HG03469 (cell line): ENCODE measurements around the gene RNF20.
A peak's percentile ranks its signal among the peaks of the same experiment; 100 is the strongest.
"Not testable (repeated sequence)": the region's sequence is repeated elsewhere in the genome, so short reads cannot be mapped to it uniquely, and the experiment has no call there.

Experiments used
- ATAC-seq: cut with Tn5 transposase; IDR thresholded peaks from one replicate; pipeline ENCODE4 v1.9.1; 2021; ENCODE audit warnings: mild to moderate bottlenecking, moderate library complexity, moderate number of reproducible peaks; ENCODE audit not compliant: unreplicated experiment

RNF20 gene

DNA sequence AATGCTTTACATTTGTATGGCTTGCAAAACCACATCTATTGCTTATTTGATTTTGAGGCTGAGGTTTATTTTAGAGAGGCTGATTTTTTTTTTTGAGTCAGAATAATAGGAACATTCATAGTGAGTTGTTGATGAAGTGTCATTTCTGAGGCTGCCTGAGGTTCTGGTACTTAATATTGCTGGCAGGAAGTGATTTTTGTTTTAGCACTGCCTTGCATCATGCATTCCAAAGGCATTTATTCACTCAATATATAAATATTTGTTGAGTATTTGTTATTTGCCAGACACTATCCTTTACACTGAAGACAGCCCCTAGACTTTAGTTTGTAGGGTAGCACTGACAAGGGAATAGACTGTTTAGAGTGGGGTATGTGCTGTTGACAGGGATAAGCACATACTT, 2.7 kb downstream of the RNF20 start:
- ATAC-seq: no peak

- ATAC-seq: no peak
Measured at GRCh38 chr9:101536938-101537337, 3.3 kb downstream of the RNF20 start.

GRCh38 chr9:101540069-101540468, 6.4 kb downstream of the RNF20 start:
- ATAC-seq: no peak

- ATAC-seq: no peak
Measured at GRCh38 chr9:101543098-101543735, 9.6 kb downstream of the RNF20 start.

- ATAC-seq: not testable (repeated sequence)
Measured at GRCh38 chr9:101549472-101550098, 15.9 kb downstream of the RNF20 start.

DNA sequence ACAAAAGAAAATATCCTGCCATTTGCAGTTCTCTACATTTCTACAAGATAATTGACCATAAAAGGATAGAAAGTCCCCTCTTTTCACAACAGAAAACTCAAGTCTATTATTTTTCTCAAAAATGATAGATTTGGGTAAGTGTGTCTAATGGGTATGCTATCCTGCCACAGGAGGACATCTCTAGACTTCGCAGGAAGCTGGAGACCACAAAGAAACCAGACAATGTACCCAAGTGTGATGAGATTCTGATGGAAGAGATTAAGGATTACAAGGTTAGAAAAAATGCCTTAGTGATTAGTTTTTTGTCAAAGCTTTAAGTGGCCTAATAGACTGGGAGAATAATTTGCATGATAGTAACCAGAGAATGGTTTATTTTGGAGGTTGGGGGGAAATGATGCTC, 28.1 kb downstream of the RNF20 start:
- ATAC-seq: no peak

- ATAC-seq: no peak
Measured at GRCh38 chr9:101562966-101563365, 29.3 kb downstream of the RNF20 start.

GRCh38 chr9:101564252-101564651, 30.6 kb downstream of the RNF20 start:
- no peak for ATAC-seq

DNA sequence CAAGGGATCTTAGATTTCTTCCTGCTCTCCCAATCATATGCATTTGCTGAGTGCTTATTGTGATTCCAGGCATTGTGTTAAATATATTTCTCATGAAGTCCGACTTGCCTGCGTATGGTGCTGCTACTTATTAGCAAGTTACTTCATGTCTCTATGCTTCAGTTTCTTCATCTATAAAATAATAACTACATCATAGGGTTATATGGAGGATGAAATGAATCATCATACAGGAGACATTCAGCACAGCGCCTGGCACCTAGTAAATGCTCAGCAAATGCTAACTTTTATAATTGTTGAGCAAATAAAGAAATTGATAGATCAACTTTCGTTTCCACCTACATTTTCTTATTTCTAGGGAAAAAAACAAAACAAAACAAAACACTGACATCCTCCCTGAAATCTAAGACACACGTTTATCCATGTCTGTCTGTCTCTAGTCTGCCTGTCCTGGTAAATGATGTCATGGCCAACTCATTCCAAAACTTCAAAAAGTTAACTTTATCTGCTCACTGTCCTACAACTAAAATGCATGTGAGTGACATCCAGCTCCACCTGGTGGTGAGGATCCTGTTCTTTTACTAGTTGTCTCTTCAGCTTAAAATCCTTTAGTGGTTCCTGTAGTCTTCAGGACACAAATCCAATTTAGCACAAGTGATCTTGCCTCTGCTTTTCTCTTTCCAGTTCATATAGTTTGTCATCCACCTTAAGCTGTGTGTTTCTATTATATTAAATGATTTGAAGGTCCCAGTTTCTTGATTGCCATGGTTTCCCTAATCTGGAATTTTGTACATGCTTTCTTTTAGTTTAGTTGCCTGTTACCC, 33.5 kb downstream of the RNF20 start:
- ATAC-seq: peak; percentile 68

DNA sequence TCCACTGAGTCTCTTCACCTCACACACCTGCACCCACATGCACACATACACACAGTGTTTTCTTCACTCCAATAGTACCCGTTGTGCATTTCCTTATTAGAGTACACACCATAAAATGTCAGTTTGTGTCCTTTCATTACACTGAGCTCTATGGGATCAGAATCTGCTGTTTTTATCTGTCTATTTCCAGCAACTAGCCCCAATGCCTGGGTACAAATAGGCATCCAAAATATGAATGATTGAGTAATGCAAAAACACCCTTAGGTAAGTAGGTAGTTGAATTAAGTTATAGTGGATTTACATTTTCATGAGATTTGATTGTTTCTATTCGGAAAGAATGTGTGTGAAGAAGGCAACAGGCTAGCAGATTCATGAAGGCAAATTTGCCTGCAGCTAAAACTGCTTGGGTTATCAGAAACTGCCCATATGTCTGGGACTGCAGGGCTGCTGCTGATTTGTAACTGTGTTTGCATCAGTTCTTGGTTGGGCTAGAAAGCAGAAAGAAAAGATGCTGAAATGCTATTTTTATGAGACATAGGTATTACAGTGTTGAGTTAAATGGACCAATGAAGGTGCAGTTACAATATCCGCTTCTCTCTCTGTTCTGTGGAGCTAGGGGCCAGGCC, 34.2 kb downstream of the RNF20 start:
- no peak for ATAC-seq

- ATAC-seq: no peak
Measured at GRCh38 chr9:101569741-101570501, 36.3 kb downstream of the RNF20 start.

- ATAC-seq: no peak
Measured at GRCh38 chr9:101571114-101571513, 37.5 kb downstream of the RNF20 start.

GRCh38 chr9:101572316-101572715, 38.7 kb downstream of the RNF20 start:
- ATAC-seq: no peak

GRCh38 chr9:101574731-101575333, 41.2 kb downstream of the RNF20 start:
- ATAC-seq: no peak

GRCh38 chr9:101578378-101578777, 44.7 kb downstream of the RNF20 start:
- peak; percentile 72 for ATAC-seq

DNA sequence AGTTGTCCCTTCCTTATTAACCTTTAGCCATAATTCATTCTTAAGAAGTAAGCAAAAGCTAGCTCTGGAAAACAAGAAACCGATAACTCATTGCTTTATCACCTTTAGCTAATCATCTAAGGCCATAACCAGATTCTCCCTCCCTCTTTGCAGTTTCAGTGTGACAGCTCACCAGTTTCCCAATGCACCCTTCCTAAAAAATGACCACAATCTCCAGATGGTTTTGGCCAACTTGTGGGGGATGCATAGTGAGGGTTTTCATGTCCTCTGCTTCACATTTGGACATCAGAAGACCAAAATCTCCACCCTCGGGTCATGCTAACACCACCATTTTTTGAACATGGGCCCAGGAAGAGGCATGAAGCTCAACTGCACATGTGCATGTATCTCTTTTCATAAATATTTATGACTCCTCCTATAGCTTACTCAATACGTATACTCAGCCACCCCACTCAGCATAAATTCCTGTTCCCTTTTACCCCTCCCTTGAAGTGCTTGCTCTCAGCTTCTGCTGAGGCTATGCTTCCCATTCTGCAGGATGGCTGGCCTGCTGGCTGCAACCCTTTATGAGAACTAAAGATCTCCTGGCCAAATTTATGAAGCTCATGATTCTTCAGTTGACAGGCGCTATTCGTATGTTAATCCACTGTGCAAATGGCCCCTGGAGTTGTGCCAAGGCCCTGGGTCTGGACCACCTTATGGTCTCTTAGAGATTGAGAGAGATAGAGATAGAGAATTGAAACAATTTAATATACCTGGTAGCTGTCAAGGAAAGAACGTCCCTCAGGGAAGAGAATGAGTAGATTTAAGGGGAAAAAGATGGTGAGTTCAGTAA, 46.3 kb downstream of the RNF20 start:
- ATAC-seq: no peak

DNA sequence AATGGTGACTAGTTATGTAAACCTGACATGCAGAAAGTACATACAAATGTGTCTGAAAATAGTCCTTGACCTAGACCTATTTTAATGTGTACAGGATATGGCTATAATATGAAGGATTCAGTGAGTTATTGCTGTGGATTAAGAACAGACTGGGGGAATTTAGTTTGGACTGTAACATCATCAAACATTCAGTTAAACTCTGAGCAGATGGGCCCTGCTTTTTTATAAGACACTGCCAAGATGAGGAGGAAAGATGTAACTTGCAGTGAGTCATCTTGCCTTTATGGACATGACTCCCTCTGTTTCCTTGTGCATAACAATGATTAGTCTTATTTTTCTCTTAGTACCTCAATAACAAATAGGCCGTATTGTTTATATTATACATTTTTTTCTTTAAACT, 48.9 kb downstream of the RNF20 start:
- ATAC-seq: no peak

DNA sequence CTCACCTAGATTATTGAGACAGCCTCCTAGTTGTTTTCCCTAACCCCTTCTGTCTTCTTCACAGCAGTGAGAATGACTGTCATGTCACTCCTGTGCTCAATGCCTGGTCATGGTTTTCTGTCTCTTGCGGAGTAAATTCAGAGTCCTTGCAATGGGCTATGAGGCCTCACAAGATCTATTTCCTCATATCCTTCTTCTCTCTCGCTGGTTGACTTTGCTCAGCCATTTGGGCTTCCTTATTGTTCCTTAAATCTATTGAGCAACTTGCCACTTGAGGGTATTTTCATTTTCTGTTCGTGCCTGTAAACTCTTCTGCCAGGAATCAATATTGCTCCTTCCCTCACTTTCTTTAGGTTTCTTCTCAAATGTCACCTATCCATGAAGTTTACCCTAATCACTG, 52.1 kb downstream of the RNF20 start:
- ATAC-seq: no peak

GRCh38 chr9:101586651-101587050, 53.0 kb downstream of the RNF20 start:
- ATAC-seq: peak; percentile 96
